K562 (cell line): ENCODE measurements around the gene CACTIN. TPM values are rescaled to one million over a fixed set of nuclear protein-coding genes. Genes with fewer than 3 reads are reported as not detected.

Source experiments
- KLF1 ChIP-seq: fragments of 450-650 bp; IDR thresholded peaks from 2 replicates; pipeline ENCODE4 v1.6.1; 2016; ENCODE audit warnings: missing genetic modification characterization, missing compliant biosample characterization
- MTA1 ChIP-seq: fragments of 450-650 bp; IDR thresholded peaks from 2 replicates; pipeline ENCODE4 v1.6.1; 2017; ENCODE audit warnings: borderline replicate concordance
- MYBL2 ChIP-seq, 2 experiments: fragments of 450-650 bp in 1 of 2; sonication (generic) in 1 of 2; formaldehyde crosslinking in 1 of 2; IDR thresholded peaks; 2 replicates each; pipeline versions ENCODE4 v1.6.1 to v1.8.1; 2017 to 2022; ENCODE audit warnings: borderline replicate concordance in 1 of 2, inconsistent platforms in 1 of 2, low read depth in 1 of 2, mild to moderate bottlenecking in 1 of 2, missing genetic modification reagents in 1 of 2, moderate library complexity in 1 of 2
- TEAD4 ChIP-seq, 2 experiments: sonication (generic) in 1 of 2; formaldehyde crosslinking in 1 of 2; IDR thresholded peaks; 2 replicates each; pipeline versions ENCODE4 v1.6.1 to v1.8.0; 2012 to 2022; ENCODE audit warnings: borderline replicate concordance in 1 of 2, inconsistent platforms in 1 of 2, low read length in 1 of 2, mild to moderate bottlenecking in 1 of 2, missing genetic modification reagents in 1 of 2
- U2AF1 ChIP-seq: fragments of 200-400 bp; formaldehyde crosslinking; optimal IDR thresholded peaks from 2 replicates; pipeline ENCODE3; 2017; ENCODE audit warnings: mild to moderate bottlenecking, low read depth, low read length, moderate library complexity
- ZNF445 ChIP-seq: fragments of 250-450 bp; sonication (Bioruptor Pico); IDR thresholded peaks from 2 replicates; pipeline ENCODE4 v1.4.0; 2020; ENCODE audit warnings: low read depth, mild to moderate bottlenecking, moderate library complexity
- polyA plus RNA-seq, 8 experiments: library from polyadenylated mRNA; depleted of rRNA in 4 of 8; stranded (reverse) in 5 of 8; unstranded in 3 of 8; fragments of >200 nt; fragmentation: Nextera tagmentation in 2 of 8; fragmentation: Illumina TruSeq in 1 of 8; extraction: Ambion mirVana in 2 of 8; extraction: Trizol in 1 of 8; gene quantifications; 2 replicates each; pipeline versions ENCODE4 v1.2.1 to v1.2.3, GENCODE V29; 2011 to 2014; ENCODE audit warnings: inconsistent platforms in 1 of 8, missing spikeins in 1 of 8
- total RNA-seq, 7 experiments: library from RNA; depleted of rRNA in 6 of 7; stranded (reverse); fragments of >200 nt in 6 of 7; fragmentation: Illumina TruSeq in 2 of 7; extraction: Trizol in 2 of 7; gene quantifications; 2 replicates each; pipeline versions ENCODE4 v1.2.1 to v1.2.3, GENCODE V29; 2011 to 2021; ENCODE audit warnings: low replicate concordance in 1 of 7
- TF ChIP-seq, protein P1 (sequence below): fragments of 450-650 bp; IDR thresholded peaks from one replicate; pipeline ENCODE4 v1.6.1; 2018; ENCODE audit warnings: mild to moderate bottlenecking, moderate library complexity; ENCODE audit not compliant: partially characterized antibody
- TF ChIP-seq, protein P2 (sequence below): sonication (generic); formaldehyde crosslinking; IDR thresholded peaks from 2 replicates; pipeline ENCODE4 v1.8.1; 2023; ENCODE audit warnings: mild to moderate bottlenecking, missing genetic modification reagents
- TF ChIP-seq, protein P3 (sequence below), 2 experiments: fragments of 450-650 bp; IDR thresholded peaks; 2 replicates each; pipeline ENCODE4 v1.6.1; 2016; ENCODE audit warnings: mild to moderate bottlenecking in 2 of 2, borderline replicate concordance in 1 of 2, low read depth in 1 of 2, moderate library complexity in 1 of 2
- TF ChIP-seq, protein P4 (sequence below): sonication (generic); formaldehyde crosslinking; IDR thresholded peaks from 2 replicates; pipeline ENCODE4 v1.8.0; 2022; ENCODE audit warnings: mild to moderate bottlenecking, missing genetic modification reagents

The CACTIN gene
- total and polyA plus RNA-seq, 9 of the 15 experiments (the other 6 are each of a cell fraction or from before 2014, with no cell fraction given) = 0.15 to 49.2 (median 15.0) TPM

DNA sequence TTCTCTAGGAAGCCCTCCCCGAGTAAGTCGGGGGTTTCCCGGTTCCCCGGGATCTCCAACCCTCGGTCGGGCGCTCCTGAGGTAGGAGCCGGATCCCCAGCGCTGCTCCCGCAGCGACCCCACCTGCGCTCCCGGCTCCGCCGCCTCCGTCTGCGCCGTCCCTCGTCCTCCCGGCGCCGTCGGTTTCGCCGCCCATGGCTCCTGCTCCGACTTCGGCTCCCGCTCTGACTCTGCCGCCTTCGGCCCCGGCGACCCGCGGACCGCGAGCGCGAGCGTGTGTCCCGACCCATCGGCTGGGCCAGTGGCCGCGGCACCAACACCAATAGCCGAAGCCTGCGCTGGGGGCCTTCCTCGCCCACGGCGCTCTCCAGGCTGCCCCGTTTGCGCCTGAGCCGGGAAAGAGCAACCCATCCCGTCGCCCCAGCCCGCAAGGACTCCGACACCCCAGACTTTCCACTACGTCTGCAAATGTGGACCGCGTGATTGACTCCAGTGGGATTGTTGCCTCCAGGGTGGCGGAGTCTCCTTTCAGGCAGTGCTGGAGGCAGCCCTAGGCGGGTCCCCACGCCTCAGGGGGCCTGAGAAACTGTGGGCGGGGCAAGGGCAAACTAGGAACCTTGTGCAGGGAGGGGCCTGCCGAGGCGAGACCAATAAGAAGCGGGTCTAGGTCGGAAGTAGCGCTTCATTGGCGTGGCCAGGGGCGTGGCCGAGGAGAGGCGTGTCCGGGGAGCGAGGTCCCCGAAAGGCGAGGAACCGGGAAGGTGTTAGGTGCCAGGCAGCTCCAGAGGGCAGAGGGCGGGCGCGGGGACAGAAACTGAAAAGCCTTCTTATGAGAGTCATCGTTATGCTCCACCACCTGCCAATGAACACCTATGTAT is at the start of gene CACTIN (continued):
- TF ChIP-seq MYBL2 (IDR thresholded peaks at IDR 0.05; ENCODE audit: low read depth) = no peak
- no peak for TF ChIP-seq MYBL2 (CRISPR knock-in tag; IDR thresholded peaks at IDR 0.05; ENCODE audit: borderline replicate concordance)
- TF ChIP-seq, protein P1, sequence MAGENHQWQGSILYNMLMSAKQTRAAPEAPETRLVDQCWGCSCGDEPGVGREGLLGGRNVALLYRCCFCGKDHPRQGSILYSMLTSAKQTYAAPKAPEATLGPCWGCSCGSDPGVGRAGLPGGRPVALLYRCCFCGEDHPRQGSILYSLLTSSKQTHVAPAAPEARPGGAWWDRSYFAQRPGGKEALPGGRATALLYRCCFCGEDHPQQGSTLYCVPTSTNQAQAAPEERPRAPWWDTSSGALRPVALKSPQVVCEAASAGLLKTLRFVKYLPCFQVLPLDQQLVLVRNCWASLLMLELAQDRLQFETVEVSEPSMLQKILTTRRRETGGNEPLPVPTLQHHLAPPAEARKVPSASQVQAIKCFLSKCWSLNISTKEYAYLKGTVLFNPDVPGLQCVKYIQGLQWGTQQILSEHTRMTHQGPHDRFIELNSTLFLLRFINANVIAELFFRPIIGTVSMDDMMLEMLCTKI = no peak
- TF ChIP-seq, protein P2, sequence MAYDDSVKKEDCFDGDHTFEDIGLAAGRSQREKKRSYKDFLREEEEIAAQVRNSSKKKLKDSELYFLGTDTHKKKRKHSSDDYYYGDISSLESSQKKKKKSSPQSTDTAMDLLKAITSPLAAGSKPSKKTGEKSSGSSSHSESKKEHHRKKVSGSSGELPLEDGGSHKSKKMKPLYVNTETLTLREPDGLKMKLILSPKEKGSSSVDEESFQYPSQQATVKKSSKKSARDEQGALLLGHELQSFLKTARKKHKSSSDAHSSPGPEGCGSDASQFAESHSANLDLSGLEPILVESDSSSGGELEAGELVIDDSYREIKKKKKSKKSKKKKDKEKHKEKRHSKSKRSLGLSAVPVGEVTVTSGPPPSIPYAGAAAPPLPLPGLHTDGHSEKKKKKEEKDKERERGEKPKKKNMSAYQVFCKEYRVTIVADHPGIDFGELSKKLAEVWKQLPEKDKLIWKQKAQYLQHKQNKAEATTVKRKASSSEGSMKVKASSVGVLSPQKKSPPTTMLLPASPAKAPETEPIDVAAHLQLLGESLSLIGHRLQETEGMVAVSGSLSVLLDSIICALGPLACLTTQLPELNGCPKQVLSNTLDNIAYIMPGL = no peak; the same call in 1 of the 2 replicates
- TF ChIP-seq, protein P3, sequence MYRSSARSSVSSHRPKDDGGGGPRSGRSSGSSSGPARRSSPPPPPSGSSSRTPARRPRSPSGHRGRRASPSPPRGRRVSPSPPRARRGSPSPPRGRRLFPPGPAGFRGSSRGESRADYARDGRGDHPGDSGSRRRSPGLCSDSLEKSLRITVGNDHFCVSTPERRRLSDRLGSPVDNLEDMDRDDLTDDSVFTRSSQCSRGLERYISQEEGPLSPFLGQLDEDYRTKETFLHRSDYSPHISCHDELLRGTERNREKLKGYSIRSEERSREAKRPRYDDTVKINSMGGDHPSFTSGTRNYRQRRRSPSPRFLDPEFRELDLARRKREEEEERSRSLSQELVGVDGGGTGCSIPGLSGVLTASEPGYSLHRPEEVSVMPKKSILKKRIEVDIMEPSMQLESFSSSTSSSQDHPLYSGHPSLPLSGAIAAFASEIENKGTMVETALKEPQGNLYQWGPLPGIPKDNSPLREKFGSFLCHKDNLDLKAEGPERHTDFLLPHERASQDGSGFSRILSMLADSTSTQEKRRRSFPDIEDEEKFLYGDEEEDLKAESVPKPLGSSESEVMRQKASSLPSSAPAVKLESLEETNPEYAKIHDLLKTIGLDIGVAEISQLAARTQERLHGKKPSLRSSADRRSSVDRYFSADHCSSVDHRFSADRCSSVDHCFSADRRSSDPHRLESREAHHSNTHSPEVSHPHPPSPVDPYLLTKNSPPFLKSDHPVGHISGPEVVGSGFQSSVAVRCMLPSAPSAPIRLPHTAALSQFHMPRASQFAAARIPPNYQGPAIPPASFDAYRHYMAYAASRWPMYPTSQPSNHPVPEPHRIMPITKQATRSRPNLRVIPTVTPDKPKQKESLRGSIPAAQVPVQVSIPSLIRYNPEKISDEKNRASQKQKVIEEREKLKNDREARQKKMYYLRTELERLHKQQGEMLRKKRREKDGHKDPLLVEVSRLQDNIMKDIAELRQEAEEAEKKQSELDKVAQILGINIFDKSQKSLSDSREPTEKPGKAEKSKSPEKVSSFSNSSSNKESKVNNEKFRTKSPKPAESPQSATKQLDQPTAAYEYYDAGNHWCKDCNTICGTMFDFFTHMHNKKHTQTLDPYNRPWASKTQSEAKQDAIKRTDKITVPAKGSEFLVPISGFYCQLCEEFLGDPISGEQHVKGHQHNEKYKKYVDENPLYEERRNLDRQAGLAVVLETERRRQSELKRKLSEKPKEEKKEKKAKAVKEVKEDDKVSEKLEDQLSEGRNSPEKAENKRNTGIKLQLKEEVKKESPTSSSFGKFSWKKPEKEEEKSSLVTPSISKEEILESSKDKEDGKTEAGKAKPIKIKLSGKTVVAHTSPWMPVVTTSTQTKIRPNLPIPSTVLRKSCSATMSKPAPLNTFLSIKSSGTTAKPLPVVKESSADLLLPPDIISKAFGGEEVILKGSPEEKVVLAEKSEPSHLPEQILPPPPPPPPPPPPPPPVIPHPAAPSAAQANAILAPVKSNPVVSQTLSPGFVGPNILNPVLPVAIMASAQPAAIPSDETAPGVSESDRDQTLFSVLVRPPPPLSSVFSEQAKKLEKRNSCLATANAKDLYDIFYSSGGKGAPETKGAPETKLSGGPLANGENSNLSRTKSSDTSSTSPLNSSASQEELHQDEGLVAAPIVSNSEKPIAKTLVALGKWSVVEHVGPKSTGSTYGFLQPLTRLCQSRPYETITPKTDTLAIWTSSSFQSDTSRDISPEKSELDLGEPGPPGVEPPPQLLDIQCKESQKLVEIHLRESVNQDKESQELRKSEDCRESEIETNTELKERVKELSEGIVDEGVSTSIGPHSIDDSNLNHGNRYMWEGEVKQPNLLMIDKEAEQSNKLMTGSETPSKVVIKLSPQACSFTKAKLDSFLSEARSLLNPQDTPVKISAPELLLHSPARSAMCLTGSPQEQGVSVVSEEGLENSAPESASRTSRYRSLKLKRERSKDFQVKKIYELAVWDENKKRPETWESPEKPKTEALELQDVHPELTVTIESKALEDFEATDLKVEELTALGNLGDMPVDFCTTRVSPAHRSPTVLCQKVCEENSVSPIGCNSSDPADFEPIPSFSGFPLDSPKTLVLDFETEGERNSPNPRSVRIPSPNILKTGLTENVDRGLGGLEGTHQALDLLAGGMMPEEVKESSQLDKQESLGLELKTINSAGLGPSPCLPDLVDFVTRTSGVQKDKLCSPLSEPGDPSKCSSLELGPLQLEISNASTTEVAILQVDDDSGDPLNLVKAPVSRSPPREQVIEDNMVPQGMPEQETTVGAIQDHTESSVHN (IDR thresholded peaks at IDR 0.05; ENCODE audit: borderline replicate concordance in 1 of 2, low read depth in 1 of 2) = no peak
- no peak for TF ChIP-seq ZNF445 (CRISPR knock-in tag)
- no peak for TF ChIP-seq TEAD4 (IDR thresholded peaks at IDR 0.05; ENCODE audit: low read length)
- TF ChIP-seq TEAD4 (CRISPR knock-in tag; IDR thresholded peaks at IDR 0.05; ENCODE audit: borderline replicate concordance) = no peak
- peak; percentile 78 for TF ChIP-seq U2AF1
- TF ChIP-seq, protein P4, sequence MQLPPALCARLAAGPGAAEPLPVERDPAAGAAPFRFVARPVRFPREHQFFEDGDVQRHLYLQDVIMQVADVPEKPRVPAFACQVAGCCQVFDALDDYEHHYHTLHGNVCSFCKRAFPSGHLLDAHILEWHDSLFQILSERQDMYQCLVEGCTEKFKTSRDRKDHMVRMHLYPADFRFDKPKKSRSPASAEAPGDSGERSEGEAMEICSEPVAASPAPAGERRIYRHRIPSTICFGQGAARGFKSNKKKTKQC (CRISPR knock-in tag) = 0 out of 2 replicates have a peak, but pooled peaks have one; percentile 20
- TF ChIP-seq MTA1 = peak; percentile 99
- TF ChIP-seq KLF1 (tag) = peak; percentile 85
